Measurements from ENCODE around the gene PI4KA.
"Not testable (repeated sequence)": the region's sequence is repeated elsewhere in the genome, so short reads cannot be mapped to it uniquely, and the experiment has no call there.

DNA sequence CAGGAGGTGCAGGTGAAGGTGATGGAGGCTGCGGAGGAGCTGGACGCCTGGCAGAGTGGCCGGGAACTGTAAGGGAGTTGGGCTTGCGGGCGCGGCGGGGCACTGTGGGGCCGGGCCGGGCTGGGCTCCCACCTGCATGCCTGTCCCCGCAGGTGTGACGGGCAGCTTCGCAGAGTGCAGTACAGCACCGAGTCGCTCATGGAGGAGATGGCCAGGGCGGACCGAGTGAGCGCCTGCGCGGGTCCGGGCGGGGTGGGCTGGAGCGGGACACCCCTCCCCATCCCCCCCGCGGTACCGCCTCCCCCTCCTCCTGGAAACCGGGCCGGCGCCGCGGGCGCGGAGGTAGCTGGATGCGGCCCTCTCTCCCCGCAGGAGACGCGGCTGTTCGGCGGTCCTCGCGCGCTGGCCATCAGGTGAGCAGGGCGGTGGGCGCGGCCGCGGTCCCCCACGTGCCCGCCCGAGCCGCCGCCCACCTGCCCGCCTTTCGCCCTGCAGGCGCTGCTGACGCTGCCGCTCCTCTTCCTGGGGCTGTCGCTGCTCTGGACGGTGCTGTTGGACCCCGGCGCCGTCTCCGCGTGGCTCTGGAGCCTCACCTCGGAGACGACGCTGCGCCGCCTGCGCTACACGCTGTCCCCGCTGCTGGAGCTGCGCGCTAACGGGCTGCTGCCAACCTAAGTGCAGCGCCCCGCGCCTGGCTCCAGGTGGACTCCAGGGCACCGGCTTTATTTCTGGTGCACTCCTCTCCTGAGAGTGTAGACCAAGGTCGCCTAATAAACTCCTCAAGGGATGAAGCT lies 154.6 kb downstream of the PI4KA start:
- TF ChIP-seq, protein P1, sequence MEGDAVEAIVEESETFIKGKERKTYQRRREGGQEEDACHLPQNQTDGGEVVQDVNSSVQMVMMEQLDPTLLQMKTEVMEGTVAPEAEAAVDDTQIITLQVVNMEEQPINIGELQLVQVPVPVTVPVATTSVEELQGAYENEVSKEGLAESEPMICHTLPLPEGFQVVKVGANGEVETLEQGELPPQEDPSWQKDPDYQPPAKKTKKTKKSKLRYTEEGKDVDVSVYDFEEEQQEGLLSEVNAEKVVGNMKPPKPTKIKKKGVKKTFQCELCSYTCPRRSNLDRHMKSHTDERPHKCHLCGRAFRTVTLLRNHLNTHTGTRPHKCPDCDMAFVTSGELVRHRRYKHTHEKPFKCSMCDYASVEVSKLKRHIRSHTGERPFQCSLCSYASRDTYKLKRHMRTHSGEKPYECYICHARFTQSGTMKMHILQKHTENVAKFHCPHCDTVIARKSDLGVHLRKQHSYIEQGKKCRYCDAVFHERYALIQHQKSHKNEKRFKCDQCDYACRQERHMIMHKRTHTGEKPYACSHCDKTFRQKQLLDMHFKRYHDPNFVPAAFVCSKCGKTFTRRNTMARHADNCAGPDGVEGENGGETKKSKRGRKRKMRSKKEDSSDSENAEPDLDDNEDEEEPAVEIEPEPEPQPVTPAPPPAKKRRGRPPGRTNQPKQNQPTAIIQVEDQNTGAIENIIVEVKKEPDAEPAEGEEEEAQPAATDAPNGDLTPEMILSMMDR (IDR thresholded peaks at IDR 0.05) = peak in 1 of 3 experiments; percentile 13
- not testable (repeated sequence) for TF ChIP-seq POLR2A (IDR thresholded peaks at IDR 0.05; ENCODE audit: low read depth); POLR2AphosphoS5 (IDR thresholded peaks at IDR 0.05); EP300 (IDR thresholded peaks at IDR 0.05)

All from esophagus muscularis mucosa (tissue), 4 donors.